Right ventricle myocardium inferior (tissue), 1 donor: ENCODE data around the gene DDX50. TPM values are rescaled to one million over a fixed set of nuclear protein-coding genes. Genes with fewer than 3 reads are reported as not detected.
"Not testable (repeated sequence)": the region's sequence is repeated elsewhere in the genome, so short reads cannot be mapped to it uniquely, and the experiment has no call there.

Experiments used
- ATAC-seq: fragments of 200-7000 bp; cut with Tn5 transposase; one replicate; pipeline ENCODE4 v1.9.1; 2020; ENCODE audit warnings: mild to moderate bottlenecking, moderate library complexity
- DNase-seq: peaks from one replicate; pipeline ENCODE4 v3.0.0; 2021; ENCODE audit errors: missing footprints
- intact Hi-C: fragments of 100-400 bp; cut with DNase I; formaldehyde crosslinking; loops from one replicate; pipeline ENCODE4 v1.11.0; 2022
- total RNA-seq: library from RNA; stranded (reverse); fragmentation: NEBNext Ultra II Directional; extraction: Animal tissue kit (Norgen Biotek cat#: 25700); gene quantifications from one replicate; pipeline ENCODE4 v1.2.1, GENCODE V29; 2021
- donor health status: DM: no; HTN: yes; CAD: no; lungs with severe emphysema.

The DDX50 gene
- total RNA-seq, 1 donor from 2014 or later = 21.5 TPM

DNA sequence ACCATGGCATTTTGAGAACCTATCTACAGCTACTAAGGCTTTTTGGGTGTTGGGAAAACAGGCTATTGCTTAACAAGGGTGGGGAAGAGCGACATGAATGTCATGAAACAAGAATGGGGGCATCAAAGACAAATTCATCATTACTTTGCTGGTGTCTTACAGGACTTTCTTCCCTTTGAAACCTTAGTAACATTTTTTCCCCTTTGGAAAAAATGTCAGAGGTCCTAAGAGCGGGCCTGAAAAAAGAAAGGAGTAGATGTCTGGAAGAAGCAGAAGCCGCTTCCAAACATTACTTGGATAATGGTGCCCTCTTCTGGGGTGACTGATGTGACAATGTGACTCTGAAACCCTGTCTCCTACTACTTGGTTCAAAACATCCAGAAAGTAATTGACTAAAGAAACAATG is 3.8 kb upstream of the DDX50 start:
- ATAC-seq (no peak), DNase-seq (no peak)
- intact Hi-C loops = loop anchor here (5.0 to 10.0 kb wide), 2 partner anchors 105 to 343 kb away; no protein-coding TSS in a partner anchor

GRCh38 chr10:68899186-68899745 is 1.8 kb upstream of the DDX50 start:
- ATAC-seq (no peak), DNase-seq (no peak)
- intact Hi-C loops = loop anchor here (5.0 to 10.0 kb wide), 2 partner anchors 107 to 344 kb away; no protein-coding TSS in a partner anchor

DNA sequence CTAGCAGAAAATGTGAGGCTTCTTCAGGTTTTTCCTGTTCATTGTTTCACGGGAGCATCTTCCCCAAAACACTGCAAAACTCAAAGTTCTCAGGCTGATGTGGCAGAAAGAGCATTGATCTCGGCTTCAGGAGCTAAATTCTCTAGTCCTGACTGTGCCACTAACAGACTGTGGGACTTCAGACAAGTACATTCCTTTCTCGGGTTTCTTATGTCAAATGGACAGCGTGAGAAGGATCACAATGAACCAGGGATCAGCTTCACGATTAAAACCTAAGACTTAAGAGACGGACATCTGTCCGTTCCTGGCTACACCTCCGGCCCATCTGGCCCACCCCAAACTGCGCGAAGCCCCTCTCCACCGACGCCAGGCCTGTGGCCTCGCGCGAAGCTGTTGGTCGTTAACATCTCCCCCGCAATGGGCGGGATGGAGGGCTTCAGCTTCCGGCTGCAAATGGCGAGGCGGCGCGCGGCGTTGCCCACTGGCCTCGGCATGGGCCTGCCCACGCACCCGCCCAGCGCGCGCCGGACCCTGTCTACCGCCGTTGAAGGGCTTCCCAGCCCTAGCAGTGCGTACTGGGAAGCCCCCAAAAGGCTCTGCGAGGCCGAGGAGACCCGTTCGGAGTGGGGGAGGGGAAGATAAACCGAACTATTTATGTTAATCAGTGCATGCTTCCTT is 549 bp upstream of the DDX50 start:
- DNase-seq (peak; percentile 90), ATAC-seq (peak; percentile 71)
- intact Hi-C loops = loop anchor here (2.0 to 10.0 kb wide), 2 partner anchors 180 to 566 kb away; partner anchors contain the start of genes CCAR1, HNRNPH3 and PBLD

- ATAC-seq = no peak
- DNase-seq = no peak
- intact Hi-C loops = loop anchor here (10.0 kb wide), 1 partner anchor 568 kb away; the partner anchor contains the start of genes HNRNPH3 and PBLD
Observed at GRCh38 chr10:68902382-68902781, 1.3 kb downstream of the DDX50 start.

GRCh38 chr10:68924593-68924992 is 23.5 kb downstream of the DDX50 start:
- intact Hi-C loops = no loop called here
- DNase-seq (no peak), ATAC-seq (no peak)

DNA sequence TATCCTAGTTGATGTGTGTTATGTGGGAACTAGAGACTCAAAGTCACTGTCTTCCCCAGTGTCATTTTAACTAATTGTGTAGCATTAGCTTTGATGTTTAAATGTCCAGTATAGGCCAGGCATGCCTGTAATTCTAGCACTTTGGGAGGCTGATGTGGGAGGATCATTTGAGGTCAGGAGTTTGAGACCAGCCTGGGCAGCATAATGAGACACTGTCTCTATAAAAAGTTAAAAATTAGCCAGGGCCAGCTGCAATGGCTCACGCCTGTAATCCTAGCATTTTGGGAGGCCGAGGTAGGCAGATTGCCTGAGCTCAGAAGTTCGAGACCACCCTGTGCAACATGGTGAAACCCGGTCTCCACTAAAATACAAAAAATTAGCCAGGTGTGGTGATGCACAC is 24.4 kb downstream of the DDX50 start:
- intact Hi-C loops = no loop called here

DNA sequence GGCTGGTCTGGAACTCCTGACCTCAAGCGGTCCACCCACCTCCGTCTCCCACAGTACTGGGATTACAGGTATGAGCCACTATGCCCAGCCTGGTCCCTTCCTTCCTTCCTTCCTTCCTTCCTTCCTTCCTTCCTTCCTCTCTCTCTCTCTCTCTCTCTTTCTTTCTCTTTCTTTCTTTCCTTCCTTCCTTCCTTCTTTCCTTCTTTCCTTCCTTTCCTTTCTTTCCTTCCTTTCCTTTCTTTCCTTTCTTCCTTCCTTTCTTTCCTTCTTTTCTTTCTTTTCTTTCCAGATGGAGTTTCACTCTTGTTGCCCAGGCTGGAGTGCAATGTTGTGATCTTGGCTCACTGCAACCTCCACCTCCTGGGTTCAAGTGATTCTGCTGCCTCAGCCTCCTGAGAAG is 28.0 kb downstream of the DDX50 start:
- DNase-seq, ATAC-seq, intact Hi-C loops: not testable (repeated sequence)

More for the DNA sequence above, 24.4 kb downstream of the DDX50 start:
- DNase-seq = no peak
- no peak for ATAC-seq

DNA sequence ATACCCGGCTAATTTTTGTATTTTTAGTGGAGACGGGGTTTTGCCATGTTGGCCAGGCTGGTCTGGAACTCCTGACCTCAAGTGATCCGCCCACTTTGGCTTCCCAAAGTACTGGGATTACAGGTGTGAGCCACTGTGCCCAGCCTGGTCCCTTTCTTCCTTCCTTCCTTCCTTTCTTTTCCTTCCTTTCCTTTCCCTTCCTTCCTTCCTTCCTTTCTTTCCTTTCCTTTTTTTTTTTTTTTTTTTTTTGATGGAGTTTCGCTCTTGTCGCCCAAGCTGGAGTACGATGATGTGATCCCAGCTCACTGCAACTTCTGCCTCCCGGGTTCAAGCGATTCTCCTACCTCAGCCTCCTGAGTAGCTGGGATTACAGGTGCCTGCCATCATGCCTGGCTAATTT is 28.8 kb downstream of the DDX50 start:
- ATAC-seq, DNase-seq, intact Hi-C loops: not testable (repeated sequence)

- DNase-seq, ATAC-seq, intact Hi-C loops: not testable (repeated sequence)
Observed at GRCh38 chr10:68932860-68933259, 31.7 kb downstream of the DDX50 start.

GRCh38 chr10:68934994-68935393 is 33.9 kb downstream of the DDX50 start:
- ATAC-seq = no peak
- intact Hi-C loops = no loop called here
- DNase-seq = no peak

DNA sequence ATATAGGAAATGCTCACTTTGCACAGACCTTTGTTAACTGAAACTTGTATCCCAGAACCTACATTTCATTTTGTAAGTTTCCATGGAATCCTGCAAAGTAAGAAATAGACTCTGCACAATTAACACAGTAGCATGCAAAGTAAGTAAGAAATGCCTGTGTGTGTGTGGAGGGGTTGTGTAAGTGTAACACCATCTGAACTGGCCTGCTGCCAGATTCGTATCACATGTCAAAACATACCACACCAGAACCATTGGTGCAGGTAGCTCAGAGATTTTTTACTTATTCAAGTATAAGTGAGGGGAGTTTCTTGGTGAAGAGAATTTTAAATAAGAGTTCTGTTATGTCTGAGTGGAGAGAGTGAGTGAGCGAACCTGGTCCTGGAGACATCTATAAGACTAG is 37.0 kb downstream of the DDX50 start:
- intact Hi-C loops = no loop called here
- DNase-seq = no peak
- ATAC-seq = no peak

DNA sequence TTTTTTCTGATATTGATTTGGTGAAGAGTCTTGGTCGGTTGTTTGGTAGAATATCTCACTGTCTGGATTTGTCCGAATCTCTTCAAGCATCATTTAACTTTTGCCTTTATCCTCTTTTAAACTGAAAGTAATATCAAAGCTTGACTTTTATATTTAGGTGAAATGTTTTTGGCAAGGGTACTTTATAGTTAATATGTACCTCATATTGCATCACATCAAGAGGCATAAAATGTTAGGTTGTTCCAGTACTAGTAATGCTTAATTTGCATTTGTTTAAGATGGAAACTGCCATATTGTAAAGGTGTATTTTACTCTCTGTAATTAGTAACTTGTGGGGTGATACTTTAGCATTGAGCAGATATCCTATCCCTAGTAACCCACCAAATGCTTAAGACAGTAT is 37.8 kb downstream of the DDX50 start:
- DNase-seq = no peak
- no peak for ATAC-seq

DNA sequence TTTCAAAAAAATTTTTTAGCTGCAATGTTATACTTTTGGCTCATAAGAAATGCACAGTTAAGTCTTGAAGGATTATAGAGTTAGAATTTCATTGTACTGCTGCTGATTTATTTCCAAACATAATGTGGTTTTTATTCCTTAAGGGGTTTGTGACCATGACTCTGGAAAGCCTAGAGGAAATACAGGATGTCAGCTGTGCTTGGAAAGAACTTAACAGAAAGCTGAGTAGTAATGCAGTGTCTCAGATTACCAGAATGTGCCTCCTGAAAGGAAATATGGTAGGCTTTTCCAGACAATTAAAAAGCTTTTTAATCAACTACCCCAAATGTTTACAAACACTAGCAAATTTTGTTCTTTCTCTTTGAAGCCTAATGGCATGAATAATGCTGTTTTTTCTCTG is 39.8 kb downstream of the DDX50 start:
- not testable (repeated sequence) for ATAC-seq

More for the DNA sequence above, 37.8 kb downstream of the DDX50 start:
- intact Hi-C loops = no loop called here

GRCh38 chr10:68950598-68950997 is 49.5 kb downstream of the DDX50 start:
- ATAC-seq (no peak), DNase-seq (no peak)
- intact Hi-C loops = no loop called here

More for the DNA sequence above, 39.8 kb downstream of the DDX50 start:
- intact Hi-C loops, DNase-seq: not testable (repeated sequence)

- intact Hi-C loops = no loop called here
- ATAC-seq (no peak), DNase-seq (no peak)
Observed at GRCh38 chr10:68954904-68955303, 53.8 kb downstream of the DDX50 start.

DNA sequence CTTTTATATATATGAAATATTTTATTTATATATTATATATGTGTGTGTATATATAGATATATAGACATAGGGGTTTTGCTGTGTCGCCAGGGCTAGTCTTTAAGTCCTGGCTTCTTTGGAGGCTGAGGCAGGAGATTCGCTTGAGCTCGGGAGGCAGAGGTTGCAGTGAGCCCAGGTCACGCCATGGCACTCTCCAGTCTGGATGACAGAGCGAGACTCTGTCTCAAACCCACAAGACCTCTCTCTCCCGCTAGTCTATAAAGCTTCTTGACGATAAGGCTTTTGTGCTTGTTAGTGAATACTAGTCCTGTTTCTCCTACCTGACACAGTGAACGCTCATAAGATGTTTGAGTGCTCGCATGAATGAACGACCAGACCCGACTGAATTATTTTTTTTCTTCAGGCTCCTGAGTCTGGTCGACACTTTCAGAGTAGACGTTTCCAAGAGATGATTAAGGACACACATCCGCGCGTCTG is 54.3 kb downstream of the DDX50 start:
- ATAC-seq (no peak), DNase-seq (no peak)
- intact Hi-C loops = no loop called here

DNA sequence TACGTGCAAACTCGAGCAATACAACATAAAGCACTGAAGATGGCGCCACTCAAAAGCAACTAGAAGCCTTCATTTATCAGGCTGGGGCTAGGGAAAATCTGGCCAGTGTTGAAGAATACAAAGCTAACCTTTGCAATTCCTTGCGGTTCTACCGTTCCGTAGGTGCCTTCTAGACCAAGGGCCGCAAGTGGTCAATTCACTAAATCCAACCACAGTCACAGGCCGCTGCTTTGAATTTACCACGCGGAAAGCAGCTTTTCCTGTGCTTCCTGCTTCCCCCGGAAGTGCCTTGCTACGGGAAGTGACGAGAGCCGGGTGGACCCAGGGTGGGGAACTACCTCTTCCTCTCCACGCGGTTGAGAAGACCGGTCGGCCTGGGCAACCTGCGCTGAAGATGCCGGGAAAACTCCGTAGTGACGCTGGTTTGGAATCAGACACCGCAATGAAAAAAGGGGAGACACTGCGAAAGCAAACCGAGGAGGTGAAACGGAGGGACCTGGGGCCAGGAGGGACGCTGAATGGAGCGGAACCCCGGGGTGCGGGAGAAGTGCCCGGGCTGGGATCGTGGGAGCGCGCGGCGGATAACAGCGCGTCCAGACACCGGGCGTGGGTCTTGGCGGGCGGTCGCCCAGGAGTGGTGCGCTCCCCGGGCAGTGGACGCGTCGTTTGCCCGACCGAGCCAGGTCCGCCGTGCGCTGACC is 54.9 kb downstream of the DDX50 start, which contains the start of gene DDX21:
DDX21 (plus strand) TSS at position 339 of the 701 bp plus-strand sequence; CDS start at position 395, 56 bp downstream.
- ATAC-seq (peak; percentile 98), DNase-seq (peak; percentile 93)
- intact Hi-C loops = loop anchor here (2.0 kb wide), 1 partner anchor 137 kb away; no protein-coding TSS in a partner anchor

DNA sequence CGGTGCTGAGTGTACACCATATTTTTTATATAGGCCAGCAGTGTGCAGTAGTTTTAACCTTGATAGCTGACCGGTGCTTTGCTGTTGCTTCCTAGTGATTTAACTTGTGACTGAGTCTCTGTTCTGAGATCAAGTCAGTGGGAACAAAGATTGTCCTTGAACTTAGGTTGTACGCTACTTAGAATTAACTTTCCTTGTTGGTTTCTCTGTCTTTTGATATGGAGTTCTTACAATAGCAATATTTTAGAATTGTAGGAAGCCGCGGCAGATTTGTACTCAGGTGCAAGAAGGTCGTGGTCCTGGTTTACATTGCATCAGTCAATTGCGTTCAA is 56.1 kb downstream of the DDX50 start:
- no peak for ATAC-seq
- DNase-seq = no peak
- intact Hi-C loops = loop anchor here (2.0 kb wide), 1 partner anchor 136 kb away; no protein-coding TSS in a partner anchor

GRCh38 chr10:68957654-68958053 is 56.5 kb downstream of the DDX50 start:
- ATAC-seq (no peak), DNase-seq (no peak)
- intact Hi-C loops = loop anchor here (2.0 kb wide), 1 partner anchor 135 kb away; no protein-coding TSS in a partner anchor
